MV-4-11 (cell line): Measurements from ENCODE around the gene UGT1A6.
"Not testable (repeated sequence)": the region's sequence is repeated elsewhere in the genome, so short reads cannot be mapped to it uniquely, and the experiment has no call there.

Experiments used
- DNase-seq: peaks from one replicate; lab custom pipeline; 2025; lab: John Stamatoyannopoulos, UW

UGT1A6 gene

GRCh38 chr2:233692648-233693047 is at the start of gene UGT1A6:
UGT1A6 (plus strand) TSS chr2:233692890; CDS start chr2:233693005, 115 bp downstream.
- no peak for DNase-seq

- no peak for DNase-seq
Observed at GRCh38 chr2:233643128-233643527, 49.6 kb upstream of the UGT1A6 start.

GRCh38 chr2:233646033-233646432 is 46.7 kb upstream of the UGT1A6 start:
- DNase-seq, result not testable (repeated sequence)

GRCh38 chr2:233650981-233651380 is 41.7 kb upstream of the UGT1A6 start:
- no peak for DNase-seq

- no peak for DNase-seq
Observed at GRCh38 chr2:233651430-233651829, 41.3 kb upstream of the UGT1A6 start.

GRCh38 chr2:233654501-233654900 is 38.2 kb upstream of the UGT1A6 start:
- DNase-seq, result no peak

GRCh38 chr2:233655043-233655442 is 37.6 kb upstream of the UGT1A6 start:
- DNase-seq, result no peak

GRCh38 chr2:233655943-233656342 is 36.7 kb upstream of the UGT1A6 start:
- not testable (repeated sequence) for DNase-seq

- no peak for DNase-seq
Observed at GRCh38 chr2:233656443-233656842, 36.2 kb upstream of the UGT1A6 start.

GRCh38 chr2:233658610-233659009 is 34.1 kb upstream of the UGT1A6 start:
- DNase-seq, result no peak

GRCh38 chr2:233663911-233664310 is 28.8 kb upstream of the UGT1A6 start:
- no peak for DNase-seq

GRCh38 chr2:233668605-233669260 is 24.0 kb upstream of the UGT1A6 start:
- no peak for DNase-seq

GRCh38 chr2:233671290-233672161 is 21.2 kb upstream of the UGT1A6 start, which contains the start of gene UGT1A9:
UGT1A9 (plus strand) TSS chr2:233671898; CDS start chr2:233671935, 37 bp downstream.
- DNase-seq, result no peak

GRCh38 chr2:233672886-233673285 is 19.8 kb upstream of the UGT1A6 start:
- DNase-seq, result peak; percentile 40

GRCh38 chr2:233673896-233674295 is 18.8 kb upstream of the UGT1A6 start:
- no peak for DNase-seq

- no peak for DNase-seq
Observed at GRCh38 chr2:233674314-233674713, 18.4 kb upstream of the UGT1A6 start.

- no peak for DNase-seq
Observed at GRCh38 chr2:233674995-233675394, 17.7 kb upstream of the UGT1A6 start.

- no peak for DNase-seq
Observed at GRCh38 chr2:233676046-233676445, 16.6 kb upstream of the UGT1A6 start.

- DNase-seq, result no peak
Observed at GRCh38 chr2:233679196-233679595, 13.5 kb upstream of the UGT1A6 start.

GRCh38 chr2:233680361-233681045 is 12.2 kb upstream of the UGT1A6 start:
- DNase-seq, result no peak

- DNase-seq, result no peak
Observed at GRCh38 chr2:233681521-233682099, 11.1 kb upstream of the UGT1A6 start, which contains the start of gene UGT1A7. UGT1A7 (plus strand) TSS chr2:233681901; CDS start chr2:233681938, 37 bp downstream.

- DNase-seq, result no peak
Observed at GRCh38 chr2:233684640-233685039, 8.1 kb upstream of the UGT1A6 start.
